ENCODE measurements around the gene SPOCK1.

- TF ChIP-seq POLR2A (IDR thresholded peaks at IDR 0.05) = no peak
- TF ChIP-seq CTCF (IDR thresholded peaks at IDR 0.05) = no peak
Observed at GRCh38 chr5:137521246-137521645, 22.1 kb upstream of the SPOCK1 start.

Measured in Peyer's patch (tissue), 4 donors.